Measurements from ENCODE around the gene EFNB3. TPM values are rescaled to one million over a fixed set of nuclear protein-coding genes. Genes with fewer than 3 reads are reported as not detected.

The EFNB3 gene
- total and polyA plus RNA-seq, 7 experiments from 2014 or later, result not detected

- DNase-seq, result no peak
- no peak for ATAC-seq
- Mint-ChIP-seq H3K4me1 (peaks cover 0 to 2% (median 0%) of the 10 kb centered on the region in 7 donors), H3K27me3 (peaks cover 5 to 19% (median 6%) of the 10 kb centered on the region in 5 donors), H3K4me3 (no peak overlapping the region), H3K36me3 (no peaks in the 10 kb centered on the region), H3K27ac (no peak overlapping the region), H3K9me3 (no peaks in the 10 kb centered on the region)
- Histone ChIP-seq H3K27me3 (ENCODE audit: control insufficient read depth in 2 of 2, insufficient read depth in 2 of 2, low read length in 2 of 2) (no peaks in the 10 kb centered on the region), H3K36me3 (ENCODE audit: control insufficient read depth in 2 of 3, insufficient read depth in 3 of 3, low read length in 3 of 3) (no peaks in the 10 kb centered on the region), H3K27ac (ENCODE audit: low read depth, low read length) (no peak overlapping the region), H3K4me3 (ENCODE audit: low read length) (no peak overlapping the region), H3K9me3 (ENCODE audit: control insufficient read depth in 2 of 3, low read length in 3 of 3) (no peaks in the 10 kb centered on the region), H3K4me1 (ENCODE audit: control insufficient read depth in 2 of 2, insufficient read depth in 2 of 2, low read length in 2 of 2) (no peaks in the 10 kb centered on the region)
- ChIA-PET CTCF (no interaction called here), POLR2A (no interaction called here)
- intact Hi-C loops (cut with micrococcal nuclease), result no loop called here
Observed at GRCh38 chr17:7755095-7755890, 50.3 kb downstream of the EFNB3 start.

GRCh38 chr17:7756968-7757367 is 52.0 kb downstream of the EFNB3 start:
- H3K4me1 Mint-ChIP-seq, result peaks cover 0 to 2% (median 0%) of the 10 kb centered on the region in 7 donors
- no peak for DNase-seq
- H3K36me3 ChIP-seq (ENCODE audit: control insufficient read depth in 2 of 3, insufficient read depth in 3 of 3, low read length in 3 of 3), result no peaks in the 10 kb centered on the region
- H3K27ac ChIP-seq (ENCODE audit: low read depth, low read length), result no peak overlapping the region
- H3K36me3 Mint-ChIP-seq, result no peaks in the 10 kb centered on the region
- H3K9me3 ChIP-seq (ENCODE audit: control insufficient read depth in 2 of 3, low read length in 3 of 3), result no peaks in the 10 kb centered on the region
- no peak overlapping the region for H3K4me3 ChIP-seq (ENCODE audit: low read length)
- H3K27me3 Mint-ChIP-seq, result peaks cover 5 to 18% (median 6%) of the 10 kb centered on the region in 5 donors
- ChIA-PET POLR2A (interaction anchor here (0.7 kb wide), 1 partner anchor 327 kb away, joined by 3 read pairs; no protein-coding TSS in a partner anchor), CTCF (no interaction called here)
- no peak for ATAC-seq
- no peak overlapping the region for H3K27ac Mint-ChIP-seq
- intact Hi-C loops (cut with micrococcal nuclease), result no loop called here
- H3K4me1 ChIP-seq (ENCODE audit: control insufficient read depth in 2 of 2, insufficient read depth in 2 of 2, low read length in 2 of 2), result no peaks in the 10 kb centered on the region
- no peaks in the 10 kb centered on the region for H3K9me3 Mint-ChIP-seq
- H3K27me3 ChIP-seq (ENCODE audit: control insufficient read depth in 2 of 2, insufficient read depth in 2 of 2, low read length in 2 of 2), result no peaks in the 10 kb centered on the region
- no peak overlapping the region for H3K4me3 Mint-ChIP-seq

Other genes with a start within 250 kb of the EFNB3 start
- gene ZBTB4, start 225.6 kb upstream of the EFNB3 start, total RNA-seq, result 10 to 100 TPM; 30.3 to 89.2 (median 64.1) TPM
- 10 to 100 TPM; 15.3 to 25.5 TPM for gene ZBTB4, start 225.6 kb upstream of the EFNB3 start, polyA plus RNA-seq
- under 1 TPM in 1 of 5 experiments, not detected in 4; 0.16 TPM for gene SLC35G6, start 223.8 kb upstream of the EFNB3 start, total RNA-seq
- gene SLC35G6, start 223.8 kb upstream of the EFNB3 start, polyA plus RNA-seq, result not detected
- gene POLR2A, start 220.8 kb upstream of the EFNB3 start, total RNA-seq, result 100 to 1,000 TPM; 165 to 501 (median 225) TPM
- gene POLR2A, start 220.8 kb upstream of the EFNB3 start, polyA plus RNA-seq, result 10 to 100 TPM; 43.6 to 82.4 TPM
- gene TNFSF12, start 156.1 kb upstream of the EFNB3 start, total RNA-seq, result 10 to 100 TPM; 27.3 to 82.4 (median 36.9) TPM
- 10 to 100 TPM; 25.4 to 36.1 TPM for gene TNFSF12, start 156.1 kb upstream of the EFNB3 start, polyA plus RNA-seq
- 10 to 100 TPM in 1 of 5 experiments, 1 to 10 TPM in 4; 2.0 to 45.6 (median 4.4) TPM for gene TNFSF13, start 146.5 kb upstream of the EFNB3 start, total RNA-seq
- gene TNFSF13, start 146.5 kb upstream of the EFNB3 start, polyA plus RNA-seq, result 1 to 10 TPM; 1.1 to 1.5 TPM
- gene SENP3, start 143.3 kb upstream of the EFNB3 start, total RNA-seq, result 10 to 100 TPM; 35.0 to 43.8 (median 40.8) TPM
- 10 to 100 TPM; 13.2 to 20.6 TPM for gene SENP3, start 143.3 kb upstream of the EFNB3 start, polyA plus RNA-seq
- 100 to 1,000 TPM in 1 of 5 experiments, 10 to 100 TPM in 2, 1 to 10 TPM in 2; 6.8 to 176 (median 18.8) TPM for gene CD68, start 125.6 kb upstream of the EFNB3 start, total RNA-seq
- under 1 TPM; 0.12 to 0.21 TPM for gene CD68, start 125.6 kb upstream of the EFNB3 start, polyA plus RNA-seq
- 10 to 100 TPM; 25.4 to 79.8 (median 31.4) TPM for gene MPDU1, start 121.3 kb upstream of the EFNB3 start, total RNA-seq
- 10 to 100 TPM; 39.1 to 52.3 TPM for gene MPDU1, start 121.3 kb upstream of the EFNB3 start, polyA plus RNA-seq
- gene SOX15, start 115.1 kb upstream of the EFNB3 start, total RNA-seq, result 1 to 10 TPM in 2 of 5 experiments, under 1 TPM in 3; 0.44 to 1.6 (median 0.56) TPM
- not detected for gene SOX15, start 115.1 kb upstream of the EFNB3 start, polyA plus RNA-seq
- gene FXR2, start 90.3 kb upstream of the EFNB3 start, total RNA-seq, result 10 to 100 TPM; 24.6 to 46.9 (median 34.0) TPM
- 10 to 100 TPM in 1 of 2 donors, 1 to 10 TPM in 1; 5.5 to 21.6 TPM for gene FXR2, start 90.3 kb upstream of the EFNB3 start, polyA plus RNA-seq
- gene SAT2, start 77.4 kb upstream of the EFNB3 start, total RNA-seq, result 10 to 100 TPM; 26.5 to 95.0 (median 77.2) TPM
- gene SAT2, start 77.4 kb upstream of the EFNB3 start, polyA plus RNA-seq, result 10 to 100 TPM; 42.0 to 47.2 TPM
- gene SHBG, start 75.1 kb upstream of the EFNB3 start, total RNA-seq, result not detected
- not detected for gene SHBG, start 75.1 kb upstream of the EFNB3 start, polyA plus RNA-seq
- 1 to 10 TPM in 1 of 5 experiments, under 1 TPM in 4; 0.12 to 1.1 (median 0.29) TPM for gene ATP1B2, start 54.3 kb upstream of the EFNB3 start, total RNA-seq
- not detected for gene ATP1B2, start 54.3 kb upstream of the EFNB3 start, polyA plus RNA-seq
- gene TP53, start 17.7 kb upstream of the EFNB3 start, total RNA-seq, result 100 to 1,000 TPM in 3 of 5 experiments, 10 to 100 TPM in 2; 57.9 to 226 (median 104) TPM
- 10 to 100 TPM; 30.9 to 32.5 TPM for gene TP53, start 17.7 kb upstream of the EFNB3 start, polyA plus RNA-seq
- gene WRAP53, start 16.7 kb upstream of the EFNB3 start, total RNA-seq, result 10 to 100 TPM in 2 of 5 experiments, 1 to 10 TPM in 3; 6.7 to 21.1 (median 9.6) TPM
- gene WRAP53, start 16.7 kb upstream of the EFNB3 start, polyA plus RNA-seq, result 10 to 100 TPM in 1 of 2 donors, 1 to 10 TPM in 1; 9.6 to 18.9 TPM
- gene DNAH2, start 12.5 kb downstream of the EFNB3 start, total RNA-seq, result under 1 TPM in 1 of 5 experiments, not detected in 4; 0.03 TPM
- not detected for gene DNAH2, start 12.5 kb downstream of the EFNB3 start, polyA plus RNA-seq
- 100 to 1,000 TPM in 4 of 5 experiments, 10 to 100 TPM in 1; 32.2 to 179 (median 120) TPM for gene KDM6B, start 129.0 kb downstream of the EFNB3 start, total RNA-seq
- gene KDM6B, start 129.0 kb downstream of the EFNB3 start, polyA plus RNA-seq, result 1 to 10 TPM in 1 of 2 donors, under 1 TPM in 1; 0.95 to 1.5 TPM
- gene TMEM88, start 149.9 kb downstream of the EFNB3 start, total RNA-seq, result 10 to 100 TPM in 4 of 5 experiments, under 1 TPM in 1; 0.70 to 32.7 (median 11.6) TPM
- gene TMEM88, start 149.9 kb downstream of the EFNB3 start, polyA plus RNA-seq, result not detected
- gene NAA38, start 152.4 kb downstream of the EFNB3 start, total RNA-seq, result 10 to 100 TPM; 22.1 to 63.8 (median 24.9) TPM
- 100 to 1,000 TPM; 113 to 132 TPM for gene NAA38, start 152.4 kb downstream of the EFNB3 start, polyA plus RNA-seq
- gene CYB5D1, start 152.8 kb downstream of the EFNB3 start, total RNA-seq, result 10 to 100 TPM in 2 of 5 experiments, 1 to 10 TPM in 3; 8.4 to 14.2 (median 9.5) TPM
- 1 to 10 TPM; 7.5 to 7.9 TPM for gene CYB5D1, start 152.8 kb downstream of the EFNB3 start, polyA plus RNA-seq
- gene CHD3, start 183.6 kb downstream of the EFNB3 start, total RNA-seq, result 100 to 1,000 TPM; 189 to 417 (median 359) TPM
- 10 to 100 TPM; 12.7 to 39.3 TPM for gene CHD3, start 183.6 kb downstream of the EFNB3 start, polyA plus RNA-seq
- 1 to 10 TPM; 2.6 to 8.2 (median 5.5) TPM for gene RNF227, start 211.1 kb downstream of the EFNB3 start, total RNA-seq
- gene RNF227, start 211.1 kb downstream of the EFNB3 start, polyA plus RNA-seq, result 1 to 10 TPM; 3.2 to 4.9 TPM
- 10 to 100 TPM in 4 of 5 experiments, 1 to 10 TPM in 1; 9.4 to 18.0 (median 17.5) TPM for gene KCNAB3, start 224.7 kb downstream of the EFNB3 start, total RNA-seq
- under 1 TPM; 0.10 to 0.25 TPM for gene KCNAB3, start 224.7 kb downstream of the EFNB3 start, polyA plus RNA-seq
- 100 to 1,000 TPM in 3 of 5 experiments, 10 to 100 TPM in 2; 71.4 to 216 (median 103) TPM for gene TRAPPC1, start 226.7 kb downstream of the EFNB3 start, total RNA-seq
- 100 to 1,000 TPM; 227 to 235 TPM for gene TRAPPC1, start 226.7 kb downstream of the EFNB3 start, polyA plus RNA-seq
- 10 to 100 TPM; 29.0 to 50.5 (median 33.6) TPM for gene CNTROB, start 227.0 kb downstream of the EFNB3 start, total RNA-seq
- 10 to 100 TPM; 10.4 to 16.7 TPM for gene CNTROB, start 227.0 kb downstream of the EFNB3 start, polyA plus RNA-seq

All from naive thymus-derived CD4-positive, alpha-beta T cell (primary cell).